Measurements from ENCODE around the gene EIPR1. TPM values are rescaled to one million over a fixed set of nuclear protein-coding genes. Genes with fewer than 3 reads are reported as not detected.

The EIPR1 gene
- total RNA-seq, result 26.8 and 35.9 TPM in 2 replicates

GRCh38 chr2:3377612-3378432 is at the start of gene EIPR1:
Gene EIPR1, minus strand, starts transcription at chr2:3377818. Its CDS starts 129 bp downstream, at chr2:3377689.

GRCh38 chr2:3379647-3380534 is 2.3 kb upstream of the EIPR1 start, which contains the start of gene TRAPPC12:
Gene TRAPPC12, plus strand, starts transcription at chr2:3379694. Its CDS starts 7,930 bp downstream, at chr2:3387624.

Other genes with a start within 250 kb of the EIPR1 start
- 64.2 and 72.4 TPM in 2 replicates for gene TRAPPC12, start 1.9 kb upstream of the EIPR1 start, total RNA-seq
- gene ADI1, start 141.7 kb upstream of the EIPR1 start, total RNA-seq, result 68.0 and 68.4 TPM in 2 replicates
- 36.1 and 45.0 TPM in 2 replicates for gene RNASEH1, start 180.5 kb upstream of the EIPR1 start, total RNA-seq
- 1,169 and 1,182 TPM in 2 replicates for gene RPS7, start 197.4 kb upstream of the EIPR1 start, total RNA-seq
- 0.31 and 0.92 TPM in 2 replicates for gene COLEC11, start 217.3 kb upstream of the EIPR1 start, total RNA-seq

Measured in aortic smooth muscle cell (primary cell).